CD4-positive, alpha-beta T cell treated with Interleukin-21 for 1 hour (primary cell): ENCODE data around the gene S100A13.
"Not testable (repeated sequence)": the region's sequence is repeated elsewhere in the genome, so short reads cannot be mapped to it uniquely, and the experiment has no call there.

ENCODE experiments used
- DNase-seq: peaks from one replicate; pipeline ENCODE4 v3.0.0-alpha.2; 2020

S100A13 gene

DNA sequence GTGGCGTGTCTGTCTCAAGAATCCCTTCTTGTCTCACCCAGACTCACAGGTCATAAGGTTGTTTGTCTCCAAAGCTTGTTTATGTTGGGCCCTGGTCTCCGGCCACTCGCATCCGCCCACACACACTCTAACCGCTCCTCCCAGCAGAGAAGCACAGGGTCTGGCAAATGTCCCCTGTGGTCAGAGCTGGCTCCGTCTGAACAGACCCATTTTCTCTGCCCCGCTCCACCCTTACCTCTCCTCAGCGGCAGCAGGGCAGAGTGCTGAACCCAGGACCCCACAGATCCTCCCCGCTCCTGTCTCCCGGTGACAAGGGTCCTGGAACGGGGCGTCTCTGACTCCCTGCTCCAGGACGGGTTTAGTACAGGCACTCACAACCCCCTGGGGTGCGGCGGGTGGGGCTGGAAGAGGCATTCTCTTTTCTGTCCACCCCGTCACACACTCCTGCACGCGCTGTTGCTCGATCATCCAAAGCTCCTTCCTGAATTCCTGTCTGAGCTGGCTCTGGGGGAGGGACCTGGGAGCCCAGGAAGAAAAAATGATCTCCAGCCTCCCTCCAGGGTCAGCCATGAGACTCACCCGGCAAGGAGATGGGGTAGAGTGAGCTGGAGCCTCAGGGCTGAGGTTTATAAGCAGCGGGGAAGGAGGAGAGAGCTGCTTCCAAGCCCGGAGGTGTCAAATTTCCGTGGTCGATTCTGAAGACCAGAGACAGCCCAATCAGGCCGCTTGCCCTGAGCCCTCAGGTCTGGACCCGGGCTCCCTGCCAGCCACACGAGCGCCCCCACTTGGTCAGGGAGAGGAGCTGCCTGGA is at the start of gene S100A13:
Gene S100A13, minus strand, starts transcription at position 602 of the 811 bp plus-strand sequence. CDS start 1,033 bp downstream, outside the sequence.
- DNase-seq = no peak

DNA sequence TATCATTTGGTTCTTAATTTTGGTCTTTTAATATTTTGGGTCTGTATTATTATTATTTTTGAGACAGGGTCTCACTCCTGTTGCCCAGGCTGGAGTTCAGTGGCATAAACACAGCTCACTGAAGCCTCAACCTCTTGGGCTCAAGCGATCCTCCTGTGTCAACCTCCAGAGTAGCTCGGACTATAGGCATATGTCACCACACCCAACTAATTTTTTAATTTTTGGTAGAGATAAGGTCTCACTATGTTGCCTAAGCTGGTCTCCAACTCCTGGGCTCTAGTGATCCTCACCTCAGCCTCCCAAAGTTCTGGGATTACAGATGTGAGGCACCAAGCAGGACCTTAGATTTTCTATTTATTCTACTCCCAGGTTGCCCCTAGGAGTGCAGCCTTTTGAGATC is 46.2 kb upstream of the S100A13 start:
- DNase-seq = no peak

DNA sequence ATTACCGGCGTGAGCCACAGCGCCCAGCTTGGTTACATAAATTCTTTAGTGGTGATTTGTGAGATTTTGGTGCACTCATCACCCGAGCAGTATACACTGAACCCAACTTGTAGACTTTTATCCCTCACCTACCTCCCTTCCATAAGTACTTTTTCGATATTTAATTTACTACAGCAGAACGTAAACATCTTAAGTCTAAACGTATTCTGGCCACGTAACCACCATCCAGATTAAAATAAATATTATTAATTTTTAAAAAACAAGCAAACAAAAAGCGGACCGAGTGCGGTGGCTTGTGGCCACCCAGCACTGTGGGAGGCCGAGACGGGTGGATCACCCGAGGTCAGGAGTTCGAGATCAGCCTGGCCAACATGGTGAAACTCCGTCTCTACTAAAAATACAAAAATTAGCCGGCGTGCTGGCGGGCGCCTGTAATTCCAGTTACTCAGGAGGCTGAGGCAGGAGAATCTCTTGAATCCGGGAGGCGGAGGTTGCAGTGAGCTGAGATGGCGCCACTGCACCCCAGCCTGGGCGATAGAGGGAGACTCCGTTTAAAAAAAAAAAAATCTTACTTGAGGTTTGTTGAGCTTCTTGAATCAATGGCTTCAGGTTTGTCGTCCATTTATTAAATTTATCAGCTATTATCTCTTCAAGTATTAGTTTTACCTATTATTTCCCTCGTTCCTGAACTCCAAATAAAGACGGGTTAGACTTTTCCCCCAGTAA is 44.5 kb upstream of the S100A13 start:
- peak; percentile 67 for DNase-seq

DNA sequence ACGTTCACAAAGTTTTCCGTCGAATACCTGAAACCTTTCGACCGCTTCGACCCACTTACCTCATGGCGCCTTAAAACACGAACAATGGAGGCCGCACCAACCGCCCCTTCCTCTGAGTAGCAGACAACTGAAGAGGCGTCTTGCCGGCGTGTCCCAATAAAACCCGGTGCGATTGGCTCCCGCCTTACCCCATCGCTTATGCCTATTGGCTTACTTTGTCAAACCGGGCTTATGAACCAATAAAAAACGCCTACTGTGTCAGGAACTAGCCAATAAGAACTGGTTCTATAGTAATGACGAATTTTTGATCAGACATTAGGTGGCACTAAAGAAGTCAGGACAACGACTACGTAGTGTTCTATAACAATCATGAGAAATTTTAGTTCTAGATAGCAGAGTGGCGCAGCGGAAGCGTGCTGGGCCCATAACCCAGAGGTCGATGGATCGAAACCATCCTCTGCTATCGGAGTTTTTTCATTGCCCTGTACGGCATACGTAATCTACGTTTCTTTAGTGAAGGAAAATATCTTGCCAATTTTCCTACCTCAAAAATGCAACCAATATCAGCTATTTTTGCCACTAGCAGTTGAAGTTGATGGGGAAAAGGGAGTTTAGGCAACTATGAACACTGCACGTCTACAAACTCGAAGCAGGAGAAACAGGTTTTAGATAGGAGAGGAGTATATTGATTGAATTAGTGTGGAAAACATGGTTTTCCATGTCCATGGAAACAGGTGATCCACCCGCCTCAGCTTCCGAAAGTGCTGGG is 43.7 kb upstream of the S100A13 start, which contains the start of gene ILF2:
Gene ILF2, minus strand, starts transcription at position 135 of the 769 bp plus-strand sequence. Its CDS starts 71 bp downstream, at position 64.
- peak; percentile 99 for DNase-seq

DNA sequence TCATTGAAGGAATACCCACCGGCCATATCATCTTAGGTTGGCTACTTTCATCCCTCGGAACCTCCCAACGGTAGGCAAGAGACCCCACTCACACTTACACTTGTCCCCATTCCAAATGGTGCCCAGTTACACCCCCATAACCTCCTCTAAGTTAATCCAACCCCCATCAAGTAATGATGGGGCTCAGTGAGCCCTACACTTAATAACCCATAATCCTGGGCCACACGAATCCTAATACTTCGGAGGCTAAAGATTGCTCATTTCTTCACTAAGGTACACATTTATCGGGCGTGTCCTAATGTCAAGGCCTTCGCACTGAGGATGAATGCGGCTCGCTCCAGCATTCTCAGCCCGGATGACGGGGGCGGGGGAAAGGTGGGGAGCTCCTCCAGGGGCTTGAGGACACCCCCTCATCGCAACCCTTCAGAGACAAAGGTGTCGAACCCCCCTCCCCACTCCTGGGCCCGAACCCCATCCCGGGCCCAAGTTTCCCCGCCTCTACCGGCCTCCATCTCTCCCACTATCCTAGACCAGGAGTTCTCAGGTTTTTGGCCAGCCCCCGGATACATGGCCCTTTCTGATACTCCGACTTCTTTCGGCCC is 43.1 kb upstream of the S100A13 start:
- no peak for DNase-seq

DNA sequence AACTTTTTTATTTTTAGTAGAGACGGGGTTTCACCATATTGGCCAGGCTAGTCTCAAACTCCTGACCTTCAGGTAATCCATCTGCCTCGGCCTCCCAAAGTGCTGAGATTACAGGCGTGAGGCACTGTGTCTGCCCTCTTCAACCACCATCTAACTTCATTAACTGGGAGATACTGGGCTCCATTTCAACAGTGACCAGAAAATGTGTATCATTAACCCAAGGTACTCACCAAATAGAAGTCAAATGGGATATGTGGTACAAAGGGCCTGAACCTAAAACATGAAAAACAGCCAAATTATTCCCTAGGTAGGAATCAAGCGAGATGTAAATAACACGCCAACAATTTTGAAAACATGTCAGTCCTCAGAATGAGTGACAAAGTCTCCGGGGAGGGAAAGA is 42.3 kb upstream of the S100A13 start:
- no peak for DNase-seq

DNA sequence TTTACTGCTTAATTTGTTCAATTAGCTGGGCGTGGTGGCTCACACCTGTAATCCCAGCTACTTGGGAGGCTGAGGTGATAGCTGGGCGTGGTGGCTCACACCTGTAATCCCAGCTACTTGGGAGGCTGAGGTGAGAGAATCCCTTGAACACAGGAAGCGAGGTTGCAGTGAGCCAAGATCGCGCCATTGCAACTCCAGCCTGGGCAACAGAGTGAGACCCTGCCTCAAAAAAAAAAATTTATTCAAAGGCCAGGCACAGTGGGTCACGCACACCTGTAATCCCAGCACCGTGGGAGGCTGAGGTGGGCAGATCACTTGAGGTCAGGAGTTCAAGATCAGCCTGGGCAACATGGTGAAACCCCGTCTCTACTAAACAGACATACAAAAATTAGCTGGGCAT is 41.4 kb upstream of the S100A13 start:
- not testable (repeated sequence) for DNase-seq

DNA sequence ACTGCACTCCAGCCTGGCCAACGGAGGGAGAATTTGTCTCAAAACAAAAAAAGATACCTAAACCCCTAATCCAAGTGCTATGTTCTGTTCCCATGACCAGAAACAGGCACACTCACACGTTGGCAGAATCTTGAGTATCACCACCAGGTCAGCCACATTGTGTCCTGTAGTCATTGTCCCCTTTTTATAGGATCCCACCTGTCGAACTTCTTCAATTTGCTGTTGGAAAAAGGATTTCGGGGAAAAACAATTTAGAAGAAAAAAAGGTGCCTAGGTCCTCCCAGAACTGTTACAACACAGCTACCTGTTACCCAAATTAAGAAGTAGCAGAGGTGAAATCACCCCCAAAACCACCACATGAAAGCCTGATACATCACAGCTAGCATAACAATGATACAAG is 40.1 kb upstream of the S100A13 start:
- no peak for DNase-seq

DNA sequence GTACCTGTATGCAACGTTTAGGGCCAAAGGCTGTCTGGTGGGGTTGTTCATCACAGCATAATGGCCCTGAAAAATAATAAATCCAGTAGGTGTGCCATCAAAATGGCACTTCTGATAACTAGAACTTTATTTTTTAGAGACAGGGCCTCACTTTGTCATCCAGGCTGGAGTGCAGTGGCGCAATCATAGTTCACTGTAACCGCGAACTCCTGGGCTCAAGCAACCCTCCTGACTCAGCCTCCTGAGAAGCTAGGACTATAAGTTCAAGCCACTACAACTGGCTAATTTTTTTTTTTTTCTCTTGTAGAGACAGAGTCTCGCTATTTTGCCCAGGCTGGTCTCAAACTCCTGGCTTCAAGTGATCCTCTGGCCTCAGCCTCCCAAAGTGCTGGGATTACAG is 35.9 kb upstream of the S100A13 start:
- DNase-seq = no peak

DNA sequence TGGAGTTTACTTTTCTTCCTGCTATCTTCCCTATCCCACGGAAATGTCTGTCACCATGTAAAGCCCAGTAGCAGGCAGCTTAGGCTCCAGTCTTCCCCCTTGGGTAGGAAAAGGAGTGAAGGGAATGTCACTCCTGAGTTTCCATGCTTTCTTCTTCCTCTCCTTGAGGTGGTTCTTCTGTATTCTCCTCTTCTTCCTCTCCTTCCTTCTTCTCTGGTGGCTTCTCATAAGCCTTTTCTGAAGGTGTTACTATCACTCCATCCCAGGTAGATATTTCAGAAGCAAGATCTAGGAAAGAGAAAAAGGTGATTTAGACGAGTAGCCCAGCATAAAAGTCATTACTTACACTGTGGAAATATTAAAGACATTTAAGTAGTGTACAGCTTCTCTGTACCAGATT is 35.0 kb upstream of the S100A13 start:
- no peak for DNase-seq

DNA sequence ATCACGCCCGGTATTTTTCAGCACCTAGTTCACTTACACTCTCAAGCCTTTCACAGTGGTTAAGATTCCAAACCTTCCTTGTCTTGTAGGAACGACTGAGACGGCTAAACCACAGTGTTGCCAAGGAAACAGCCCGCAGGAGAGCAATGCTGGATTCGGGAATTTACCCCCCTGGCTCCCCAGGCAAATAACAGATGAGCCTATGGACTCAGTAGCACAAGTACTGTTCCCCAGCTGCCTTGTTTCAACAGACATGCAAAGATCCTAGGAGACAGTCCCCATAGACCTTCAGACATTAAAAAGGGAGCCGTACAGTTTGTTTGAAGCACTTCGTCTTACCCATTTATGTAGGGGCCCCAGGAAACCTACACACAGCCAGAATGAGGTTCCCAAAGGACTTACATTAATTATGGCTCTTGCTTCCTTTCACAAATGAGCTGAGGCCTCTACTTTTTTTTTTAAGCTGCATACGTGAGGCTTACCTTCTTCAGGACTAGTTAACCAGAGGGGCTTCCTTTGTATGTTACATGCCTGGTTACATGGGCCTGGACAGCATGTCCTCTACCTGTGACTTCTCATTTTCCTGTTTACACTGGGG is 33.9 kb upstream of the S100A13 start:
- no peak for DNase-seq

DNA sequence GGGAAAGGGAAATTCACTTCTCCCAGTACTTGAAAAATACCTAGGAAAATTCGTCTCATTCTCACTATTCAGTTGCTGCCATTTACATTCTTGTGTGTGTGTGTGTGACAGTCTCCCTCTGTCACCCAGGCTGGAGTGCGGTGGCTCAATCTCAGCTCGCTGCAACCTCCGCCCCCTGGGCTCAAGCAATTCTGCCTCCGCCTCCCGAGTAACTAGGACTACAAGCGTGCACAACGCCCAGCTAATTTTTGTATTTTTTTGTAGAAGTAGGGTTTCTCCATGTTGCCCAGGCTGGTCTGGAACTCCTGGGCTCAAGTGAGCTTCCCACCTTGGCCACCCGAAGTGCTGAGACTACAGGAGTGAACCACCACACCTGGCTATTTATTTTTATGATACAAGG is 32.4 kb upstream of the S100A13 start:
- no peak for DNase-seq

DNA sequence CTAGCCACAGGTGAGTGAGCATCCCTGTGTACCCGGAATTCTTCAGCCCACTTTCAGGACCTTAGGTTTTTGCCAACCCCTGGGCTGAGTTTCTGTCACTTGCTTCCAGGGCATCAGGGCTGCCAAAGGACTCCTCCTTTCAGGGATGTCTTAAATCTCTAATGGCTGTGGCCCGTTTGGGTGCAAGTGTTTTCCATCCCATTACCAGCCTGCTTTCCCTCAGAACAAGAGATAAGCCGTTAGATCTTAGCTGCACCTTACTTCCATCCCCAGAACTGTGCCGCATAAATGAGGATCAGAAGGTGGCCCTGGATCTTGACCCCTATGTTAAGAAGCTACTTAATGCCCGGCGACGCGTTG is 31.9 kb upstream of the S100A13 start:
- DNase-seq = no peak

DNA sequence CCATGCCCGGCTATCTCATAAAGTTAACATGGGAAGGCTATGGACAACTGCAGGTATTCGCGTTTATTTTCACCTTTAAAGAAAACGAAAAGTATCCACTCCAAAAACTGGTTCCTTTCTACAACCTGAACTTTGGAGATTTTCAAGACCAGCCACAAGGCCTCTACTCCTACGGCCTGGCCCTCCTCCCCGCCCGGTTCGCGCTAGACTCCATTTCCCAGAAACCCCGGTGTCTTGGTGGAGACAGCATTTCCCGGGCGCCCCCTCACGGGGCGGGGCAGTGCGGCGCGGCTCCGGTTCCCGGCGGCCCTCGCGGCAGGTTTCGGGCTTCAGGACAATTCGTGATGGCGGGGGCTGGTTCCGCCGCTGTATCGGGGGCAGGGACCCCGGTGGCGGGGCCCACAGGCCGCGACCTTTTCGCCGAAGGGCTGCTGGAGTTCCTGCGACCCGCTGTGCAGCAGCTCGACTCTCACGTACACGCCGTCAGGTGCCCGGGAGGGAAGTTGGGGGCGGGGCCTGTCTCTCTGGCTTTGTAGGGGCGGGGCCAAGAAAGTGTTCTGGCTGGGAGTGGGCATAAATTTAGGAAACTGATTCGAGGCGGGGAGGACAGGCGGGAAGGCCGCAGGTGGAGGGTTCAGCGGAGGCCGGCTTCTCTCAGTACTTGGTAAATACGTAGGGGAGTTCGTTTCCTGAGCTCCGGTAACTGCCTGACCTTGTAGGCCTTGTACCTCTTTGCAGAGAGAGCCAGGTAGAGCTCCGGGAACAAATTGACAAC is 31.3 kb upstream of the S100A13 start, which contains the start of gene SNAPIN:
Gene SNAPIN, plus strand, starts transcription at position 304 of the 775 bp plus-strand sequence. Its CDS starts 41 bp downstream, at position 345.
- peak; percentile 92 for DNase-seq

DNA sequence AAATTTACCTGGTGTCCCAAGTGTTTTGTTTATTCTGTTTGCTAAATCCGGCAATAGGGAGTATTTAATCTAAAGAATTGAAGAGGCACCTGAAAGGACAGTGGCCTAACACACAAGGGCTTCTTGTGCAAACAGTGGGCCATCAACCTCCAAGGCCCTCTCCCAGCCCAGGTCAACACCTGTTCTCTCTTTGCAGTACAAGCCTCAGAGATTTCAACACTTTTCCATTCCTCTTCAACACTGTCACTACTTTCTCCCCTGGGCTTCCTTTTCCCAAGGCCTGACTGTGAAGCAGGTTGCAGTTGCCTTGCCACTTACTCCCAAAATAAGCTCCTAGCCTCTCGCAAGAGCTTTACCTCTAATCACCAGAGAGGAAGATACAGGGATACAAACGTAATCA is 28.0 kb upstream of the S100A13 start:
- DNase-seq = no peak

DNA sequence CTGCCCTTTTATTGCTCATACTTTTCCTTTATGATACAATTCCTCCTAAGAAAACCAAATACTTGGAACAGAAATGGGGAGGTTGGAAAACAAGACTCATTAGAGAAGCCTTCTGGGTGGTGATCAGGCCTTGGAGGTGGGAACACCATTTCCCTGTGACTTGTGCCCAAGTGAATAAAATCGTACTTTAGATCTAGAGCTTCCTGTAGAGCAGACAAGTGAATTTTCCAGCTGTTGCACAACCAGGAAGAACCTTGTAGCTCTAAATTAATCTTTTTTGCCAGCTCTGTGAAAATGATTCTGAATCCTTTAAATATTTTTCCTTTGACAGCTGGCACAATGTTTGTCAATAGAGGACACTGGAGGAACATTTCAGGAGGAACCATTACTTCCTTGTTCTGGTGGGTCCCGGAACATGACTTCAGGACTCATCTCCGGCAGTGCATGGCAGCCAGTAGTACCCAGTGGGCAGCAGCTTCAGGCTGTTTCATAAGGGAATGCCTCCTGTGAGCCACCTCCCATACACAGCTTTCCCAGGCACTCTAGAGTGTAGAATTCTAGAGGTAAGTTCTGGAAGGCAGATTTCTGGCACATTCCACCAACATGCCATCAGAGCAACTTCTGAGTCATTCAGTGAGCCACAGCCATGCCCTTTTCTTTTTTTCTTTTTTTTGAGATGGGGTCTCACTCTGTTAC is 25.6 kb upstream of the S100A13 start:
- DNase-seq = no peak

DNA sequence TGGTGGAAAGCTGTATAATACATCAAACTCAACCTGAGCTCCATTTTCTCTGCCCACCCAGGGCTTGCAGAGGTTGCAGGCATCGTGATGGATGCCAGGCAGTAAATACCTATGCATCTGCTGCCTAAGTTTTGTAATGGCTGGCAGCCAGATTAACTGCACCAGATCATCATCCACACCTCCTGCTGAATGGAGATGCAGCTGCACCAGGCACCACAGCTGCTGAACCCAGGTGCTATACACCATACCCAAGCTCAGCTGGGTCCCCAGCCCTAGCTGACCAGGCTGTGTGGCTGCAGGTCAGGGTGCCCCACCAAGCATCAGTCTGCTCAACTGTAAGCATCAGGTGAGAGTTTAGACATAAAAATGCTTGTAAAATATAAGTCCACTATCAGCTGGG is 24.5 kb upstream of the S100A13 start:
- DNase-seq = no peak

DNA sequence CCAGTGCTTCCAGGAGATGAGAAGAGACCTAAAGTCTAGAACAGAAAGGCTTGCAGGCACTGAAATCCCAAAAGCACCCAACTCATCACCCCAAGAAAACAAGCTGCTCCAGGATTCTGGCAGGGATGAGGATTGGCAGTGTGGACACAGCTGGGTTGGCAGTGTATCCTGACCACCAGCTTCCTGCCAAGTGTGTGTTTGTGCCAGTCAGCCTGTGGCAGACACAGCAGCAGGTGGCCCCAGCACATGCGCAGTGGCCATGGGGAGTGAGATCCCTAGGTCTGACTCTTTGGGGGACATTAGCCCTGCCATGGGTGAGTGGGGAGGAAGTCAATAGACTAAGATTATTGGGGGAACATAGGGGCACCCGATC is 22.5 kb upstream of the S100A13 start:
- no peak for DNase-seq

DNA sequence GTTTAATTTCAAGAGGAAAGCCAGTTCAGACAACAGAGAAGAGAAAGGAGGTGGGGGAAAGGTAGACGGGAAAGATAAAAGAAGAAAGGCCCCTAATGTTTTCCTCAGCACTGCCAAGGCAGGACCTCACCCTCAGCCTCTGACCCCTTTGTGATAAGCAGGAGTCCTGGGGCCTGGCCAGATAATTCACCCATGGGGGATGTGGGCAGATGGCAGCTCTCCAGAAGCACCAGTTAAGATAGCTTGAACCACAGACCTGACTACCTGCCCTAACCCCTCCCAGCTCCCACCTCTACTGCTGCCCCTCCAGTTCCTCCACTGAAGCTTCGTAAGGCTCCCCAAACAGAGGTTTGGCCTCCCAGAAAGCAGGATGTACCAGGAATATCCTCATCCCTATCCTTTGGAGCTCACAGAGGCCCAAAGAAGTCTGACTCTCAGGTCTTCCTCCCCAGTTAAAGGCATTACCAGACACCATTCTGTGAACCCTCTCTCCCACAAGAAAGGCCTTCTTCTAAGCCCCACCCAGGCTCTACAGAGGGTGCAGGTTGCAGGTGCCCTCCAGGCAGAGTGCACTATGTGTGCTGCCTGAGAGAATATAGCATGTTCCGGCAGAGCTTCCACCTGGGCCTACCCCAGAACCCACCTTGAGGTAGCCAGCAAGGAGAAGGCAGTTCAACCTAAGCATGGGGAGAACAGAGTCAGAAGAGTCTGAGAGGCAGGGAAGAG is 22.0 kb upstream of the S100A13 start:
- no peak for DNase-seq

DNA sequence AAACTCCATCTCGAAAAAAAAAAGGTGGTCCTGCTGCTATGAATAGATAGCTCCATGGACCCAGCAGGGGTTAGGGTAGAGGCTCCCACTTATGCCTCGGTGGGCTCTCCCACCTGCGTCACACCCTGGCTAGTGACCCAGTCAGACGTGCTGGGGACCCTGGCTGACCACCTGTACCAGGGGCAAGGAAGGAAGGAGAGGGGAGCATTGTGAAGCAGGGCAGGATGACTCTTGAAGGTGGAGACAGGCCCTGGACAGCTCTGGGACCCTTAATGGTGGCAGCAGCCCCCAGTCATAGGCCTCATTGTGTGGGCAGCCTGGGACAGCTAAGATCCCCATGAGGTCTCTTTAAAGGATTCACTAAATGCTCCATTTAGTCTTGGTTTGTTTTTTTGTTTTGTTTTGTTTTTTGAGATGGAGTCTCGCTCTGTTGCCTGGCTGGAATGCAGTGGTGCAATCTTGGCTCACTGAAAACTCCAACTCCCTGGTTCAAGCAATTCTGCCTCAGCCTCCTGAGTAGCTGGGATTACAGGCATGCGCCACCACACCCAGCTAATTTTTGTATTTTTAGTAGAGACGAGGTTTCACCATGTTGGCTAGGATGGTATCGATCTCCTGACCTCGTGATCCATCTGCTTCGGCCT is 20.8 kb upstream of the S100A13 start:
- no peak for DNase-seq
